Keratinocyte (primary cell): Measurements from ENCODE around the gene CD177. TPM values are rescaled to one million over a fixed set of nuclear protein-coding genes. Genes with fewer than 3 reads are reported as not detected.

ENCODE experiments used
- DNase-seq: peaks from one replicate; pipeline ENCODE4 v3.0.0-alpha.2; 2011; ENCODE audit warnings: low read depth, missing footprints, low spot score
- FAIRE-seq: peaks from 2 replicates; lab custom pipeline; 2011; peaks lifted over from hg19 to GRCh38; lab: Jason Lieb, UNC
- H2AFZ ChIP-seq: 2 replicates; pipeline ENCODE4 v1.6.0; 2012; ENCODE audit warnings: low read length, control low read depth, inconsistent platforms; ENCODE audit not compliant: control insufficient read depth
- H3K27ac ChIP-seq: 2 replicates; pipeline ENCODE4 v1.5.1; 2011; ENCODE audit warnings: low read length; ENCODE audit not compliant: control insufficient read depth, insufficient read depth
- H3K27me3 ChIP-seq: 3 replicates; pipeline ENCODE4 v1.6.0; 2011; ENCODE audit warnings: low read length; ENCODE audit not compliant: control insufficient read depth, insufficient read depth; ENCODE audit errors: extremely low read depth
- H3K36me3 ChIP-seq, 2 experiments: 2 replicates in 1 of 2; 3 replicates in 1 of 2; pipeline ENCODE4 v1.5.1; 2011; ENCODE audit warnings: low read length in 2 of 2, mild to moderate bottlenecking in 1 of 2; ENCODE audit not compliant: control insufficient read depth in 2 of 2, insufficient read depth in 2 of 2; ENCODE audit errors: extremely low read depth in 1 of 2
- H3K4me1 ChIP-seq: 3 replicates; pipeline ENCODE4 v1.5.1; 2011; ENCODE audit warnings: low read length; ENCODE audit not compliant: control insufficient read depth, insufficient read depth; ENCODE audit errors: extremely low read depth
- H3K4me2 ChIP-seq: 3 replicates; pipeline ENCODE4 v1.6.0; 2011; ENCODE audit warnings: low read depth, low read length; ENCODE audit not compliant: control insufficient read depth, insufficient read depth; ENCODE audit errors: extremely low read depth
- H3K4me3 ChIP-seq, 3 experiments: fragments of 200-600 bp in 1 of 3; sonication (generic) in 1 of 3; 2 replicates in 2 of 3; 3 replicates in 1 of 3; pipeline ENCODE4 v1.5.1; 2011 to 2016; ENCODE audit warnings: low read length in 3 of 3, mild to moderate bottlenecking in 3 of 3, control low read depth in 2 of 3, inconsistent platforms in 1 of 3, low read depth in 1 of 3, mixed read lengths in 1 of 3, mixed run types in 1 of 3, moderate library complexity in 1 of 3; ENCODE audit not compliant: control insufficient read depth in 2 of 3, insufficient read depth in 2 of 3; ENCODE audit errors: extremely low read depth in 1 of 3
- H3K79me2 ChIP-seq: 2 replicates; pipeline ENCODE4 v1.6.0; 2012; ENCODE audit warnings: low read length; ENCODE audit not compliant: control insufficient read depth, insufficient read depth
- H3K9ac ChIP-seq: 3 replicates; pipeline ENCODE4 v1.6.0; 2011; ENCODE audit warnings: low read length; ENCODE audit not compliant: control insufficient read depth, insufficient read depth; ENCODE audit errors: extremely low read depth
- H3K9me1 ChIP-seq: 3 replicates; pipeline ENCODE4 v1.6.0; 2011; ENCODE audit warnings: low read length; ENCODE audit not compliant: control insufficient read depth, insufficient read depth; ENCODE audit errors: extremely low read depth
- H3K9me3 ChIP-seq: 2 replicates; pipeline ENCODE4 v1.5.1; 2012; ENCODE audit warnings: low read depth, low read length; ENCODE audit not compliant: control insufficient read depth
- H4K20me1 ChIP-seq: 3 replicates; pipeline ENCODE4 v1.6.0; 2011; ENCODE audit warnings: low read length; ENCODE audit not compliant: control insufficient read depth, insufficient read depth; ENCODE audit errors: extremely low read depth
- EZH2 ChIP-seq: IDR thresholded peaks from one replicate; pipeline ENCODE4 v1.6.1; 2012; ENCODE audit warnings: inconsistent platforms, mild to moderate bottlenecking, low read length, moderate library complexity
- dilution Hi-C: fragments of 300-500 bp; cut with MboI; formaldehyde crosslinking; loops from one replicate; pipeline ENCODE4 v1.7.0; 2020; ENCODE audit warnings: low sequenced_read_pairs; ENCODE audit not compliant: extremely low pct_ligation_motif_present
- polyA plus RNA-seq, 5 experiments: library from polyadenylated mRNA; depleted of rRNA in 3 of 5; stranded (reverse) in 3 of 5; stranded (forward) in 1 of 5; unstranded in 1 of 5; fragments of >200 nt; gene quantifications; 1 replicate in 1 of 5; 2 replicates in 3 of 5; 3 replicates in 1 of 5; pipeline versions ENCODE4 v1.2.1 to v1.2.3, GENCODE V29; 2011 to 2012; ENCODE audit warnings: missing spikeins in 2 of 5, low read depth in 1 of 5, low replicate concordance in 1 of 5
- TF ChIP-seq, protein P1 (sequence below), 3 experiments: IDR thresholded peaks in 1 of 3; conservative IDR thresholded peaks in 1 of 3; optimal IDR thresholded peaks in 1 of 3; 2 replicates in 2 of 3; 3 replicates in 1 of 3; pipeline versions ENCODE3 to v1.5.1; 2011; ENCODE audit warnings: low read length in 3 of 3, mild to moderate bottlenecking in 3 of 3, moderate library complexity in 2 of 3, control low read depth in 1 of 3, inconsistent platforms in 1 of 3; ENCODE audit not compliant: insufficient read depth in 2 of 3; ENCODE audit errors: extremely low read depth in 1 of 3

Gene CD177
- polyA plus RNA-seq, 1 donor (not counting 4 experiments of a cell fraction or from before 2014, with no cell fraction given) = 1.1 TPM

DNA sequence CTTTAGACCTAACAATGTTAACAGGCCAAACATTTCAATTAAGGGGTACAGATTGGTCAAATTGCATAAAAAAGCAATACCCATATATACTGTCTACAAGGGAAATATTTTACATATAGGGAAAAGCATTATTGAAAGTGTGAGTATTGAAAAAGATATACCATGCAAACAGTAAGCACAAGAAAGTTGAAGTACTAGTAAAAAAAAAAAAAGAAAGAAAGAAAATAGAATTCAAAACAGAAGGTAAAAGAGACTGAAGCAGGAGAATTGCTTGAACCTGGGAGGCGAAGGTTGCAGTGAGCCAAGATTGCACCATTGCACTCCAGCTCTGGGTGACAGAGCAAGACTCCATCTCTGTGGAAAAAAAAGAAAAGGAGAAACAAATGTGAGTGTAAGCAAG is 55.9 kb downstream of the CD177 start:
- FAIRE-seq (no peak), DNase-seq (no peak)
- H3K4me3 ChIP-seq = no peak overlapping the region
- dilution Hi-C loops = no loop called here
- H3K9ac ChIP-seq = no peak overlapping the region
- no peak overlapping the region for H3K4me2 ChIP-seq
- no peak overlapping the region for H2AFZ ChIP-seq
- H3K4me1 ChIP-seq = no peaks in the 10 kb centered on the region
- no peaks in the 10 kb centered on the region for H3K27me3 ChIP-seq
- no peaks in the 10 kb centered on the region for H3K9me1 ChIP-seq
- H3K79me2 ChIP-seq = no peaks in the 10 kb centered on the region
- TF ChIP-seq EZH2 = no peak
- TF ChIP-seq, protein P1, sequence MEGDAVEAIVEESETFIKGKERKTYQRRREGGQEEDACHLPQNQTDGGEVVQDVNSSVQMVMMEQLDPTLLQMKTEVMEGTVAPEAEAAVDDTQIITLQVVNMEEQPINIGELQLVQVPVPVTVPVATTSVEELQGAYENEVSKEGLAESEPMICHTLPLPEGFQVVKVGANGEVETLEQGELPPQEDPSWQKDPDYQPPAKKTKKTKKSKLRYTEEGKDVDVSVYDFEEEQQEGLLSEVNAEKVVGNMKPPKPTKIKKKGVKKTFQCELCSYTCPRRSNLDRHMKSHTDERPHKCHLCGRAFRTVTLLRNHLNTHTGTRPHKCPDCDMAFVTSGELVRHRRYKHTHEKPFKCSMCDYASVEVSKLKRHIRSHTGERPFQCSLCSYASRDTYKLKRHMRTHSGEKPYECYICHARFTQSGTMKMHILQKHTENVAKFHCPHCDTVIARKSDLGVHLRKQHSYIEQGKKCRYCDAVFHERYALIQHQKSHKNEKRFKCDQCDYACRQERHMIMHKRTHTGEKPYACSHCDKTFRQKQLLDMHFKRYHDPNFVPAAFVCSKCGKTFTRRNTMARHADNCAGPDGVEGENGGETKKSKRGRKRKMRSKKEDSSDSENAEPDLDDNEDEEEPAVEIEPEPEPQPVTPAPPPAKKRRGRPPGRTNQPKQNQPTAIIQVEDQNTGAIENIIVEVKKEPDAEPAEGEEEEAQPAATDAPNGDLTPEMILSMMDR (optimal IDR thresholded peaks at IDR 0.05 in 1 of 3, IDR thresholded peaks at IDR 0.05 in 1 of 3, conservative IDR thresholded peaks at IDR 0.05 in 1 of 3; ENCODE audit: extremely low read depth in 1 of 3, insufficient read depth in 2 of 3, low read length in 3 of 3) = no peak
- no peaks in the 10 kb centered on the region for H4K20me1 ChIP-seq
- H3K36me3 ChIP-seq = no peaks in the 10 kb centered on the region
- no peaks in the 10 kb centered on the region for H3K9me3 ChIP-seq
- H3K27ac ChIP-seq = no peak overlapping the region

DNA sequence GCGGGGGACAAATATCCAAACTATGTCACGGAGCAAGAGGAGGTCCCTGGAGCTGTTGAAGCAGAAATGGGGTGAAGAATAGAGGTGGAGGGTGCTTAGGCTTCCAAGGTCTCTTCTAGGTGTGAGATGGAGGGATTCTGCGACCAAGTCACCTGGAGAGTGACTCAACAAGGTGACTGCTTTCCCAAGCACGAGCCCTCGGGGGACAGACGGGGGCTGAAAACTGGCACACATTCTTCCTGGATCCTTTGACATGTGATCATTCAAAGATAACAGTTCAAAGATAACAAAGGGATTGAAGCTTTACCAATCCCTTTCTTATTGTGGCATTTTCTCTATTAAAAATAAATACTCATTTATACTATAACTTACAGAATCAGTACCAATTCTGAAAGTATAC is 59.0 kb downstream of the CD177 start:
- no peaks in the 10 kb centered on the region for H3K79me2 ChIP-seq
- no peaks in the 10 kb centered on the region for H3K9me3 ChIP-seq
- no peaks in the 10 kb centered on the region for H3K4me1 ChIP-seq
- H4K20me1 ChIP-seq = no peaks in the 10 kb centered on the region
- H2AFZ ChIP-seq = no peak overlapping the region
- TF ChIP-seq EZH2 = no peak
- dilution Hi-C loops = no loop called here
- H3K9me1 ChIP-seq = no peaks in the 10 kb centered on the region
- H3K9ac ChIP-seq = no peak overlapping the region
- H3K27ac ChIP-seq = no peak overlapping the region
- no peaks in the 10 kb centered on the region for H3K36me3 ChIP-seq
- FAIRE-seq (no peak), DNase-seq (no peak)
- no peaks in the 10 kb centered on the region for H3K27me3 ChIP-seq
- H3K4me3 ChIP-seq = no peak overlapping the region
- no peak overlapping the region for H3K4me2 ChIP-seq

Other genes starting within 250 kb of the CD177 start
- 5.2 to 10.2 TPM (median 7.8 TPM) in 3 replicates for gene PSG5, start 167.2 kb upstream of the CD177 start, polyA plus RNA-seq
- 0.10 to 0.27 TPM (median 0.15 TPM) in 3 replicates for gene PSG4, start 148.0 kb upstream of the CD177 start, polyA plus RNA-seq
- gene PSG9, start 84.2 kb upstream of the CD177 start, polyA plus RNA-seq = 0.10 to 0.22 TPM (median 0.14 TPM) in 3 replicates
- gene TEX101, start 61.2 kb downstream of the CD177 start, polyA plus RNA-seq = 0.18 TPM in 1 of 3 replicates, not detected in the others
- gene LYPD3, start 111.9 kb downstream of the CD177 start, polyA plus RNA-seq = 163 to 303 TPM (median 166 TPM) in 3 replicates
- 6.1 to 9.8 TPM (median 6.7 TPM) in 3 replicates for gene PHLDB3, start 151.1 kb downstream of the CD177 start, polyA plus RNA-seq
- 234 to 301 TPM (median 245 TPM) in 3 replicates for gene ETHE1, start 173.5 kb downstream of the CD177 start, polyA plus RNA-seq
- gene ZNF575, start 179.5 kb downstream of the CD177 start, polyA plus RNA-seq = 0.05 to 0.22 TPM (median 0.06 TPM) in 3 replicates
- gene XRCC1, start 221.8 kb downstream of the CD177 start, polyA plus RNA-seq = 16.3 to 17.5 TPM (median 16.8 TPM) in 3 replicates
- 14.5 to 19.2 TPM (median 16.0 TPM) in 3 replicates for gene PINLYP, start 222.1 kb downstream of the CD177 start, polyA plus RNA-seq
- 12.9 to 18.0 TPM (median 13.3 TPM) in 3 replicates for gene IRGQ, start 242.4 kb downstream of the CD177 start, polyA plus RNA-seq
- gene ZNF576, start 242.9 kb downstream of the CD177 start, polyA plus RNA-seq = 6.4 to 10.6 TPM (median 8.3 TPM) in 3 replicates